ENCODE results near the gene ELP2. TPM values are rescaled to one million over a fixed set of nuclear protein-coding genes. Genes with fewer than 3 reads are reported as not detected.
A peak's percentile ranks its signal among the peaks of the same experiment; 100 is the strongest.

The ELP2 gene
- total RNA-seq, 1 experiment from 2014 or later: 100 TPM

GRCh38 chr18:36126668-36127067 lies 3.0 kb upstream of the ELP2 start:
- Mint-ChIP-seq H3K4me1 (ENCODE audit: insufficient read depth, unreplicated experiment) (peaks cover 28% of the 10 kb centered on the region), H3K4me3 (ENCODE audit: unreplicated experiment) (peak overlapping the region; percentile 12), H3K27ac (ENCODE audit: low read depth, unreplicated experiment) (peak overlapping the region; percentile 69), H3K36me3 (ENCODE audit: insufficient read depth, unreplicated experiment) (peaks cover 51% of the 10 kb centered on the region), H3K9me3 (ENCODE audit: unreplicated experiment) (no peaks in the 10 kb centered on the region), H3K27me3 (ENCODE audit: insufficient read depth, unreplicated experiment) (no peaks in the 10 kb centered on the region)
- POLR2A ChIA-PET: interaction anchor here (0.6 to 4.6 kb wide), 6 partner anchors 10 to 586 kb away, joined by 3 to 92 read pairs (median 4); partner anchors contain the start of gene MOCOS
- no peak for TF ChIP-seq CTCF (IDR thresholded peaks at IDR 0.05; ENCODE audit: unreplicated experiment)
- BruUV-seq (replicated peaks): no TSS peak
- no peak for DNase-seq (ENCODE audit: unreplicated experiment)
- CTCF ChIA-PET: interaction anchor here (1.2 to 2.3 kb wide), 2 partner anchors 109 to 370 kb away, joined by 3 to 9 read pairs; no protein-coding TSS in a partner anchor
- intact Hi-C loops (cut with micrococcal nuclease): no loop called here

GRCh38 chr18:36127836-36128529 lies 1.7 kb upstream of the ELP2 start:
- TF ChIP-seq CTCF (IDR thresholded peaks at IDR 0.05; ENCODE audit: unreplicated experiment): no peak
- POLR2A ChIA-PET: interaction anchor here (0.6 to 4.6 kb wide), 26 partner anchors 8 to 630 kb away, joined by 3 to 92 read pairs (median 4); partner anchors contain the start of genes INO80C, MOCOS, RMP24 and RPRD1A
- Mint-ChIP-seq H3K27me3 (ENCODE audit: insufficient read depth, unreplicated experiment) (no peaks in the 10 kb centered on the region), H3K27ac (ENCODE audit: low read depth, unreplicated experiment) (peak overlapping the region; percentile 97), H3K9me3 (ENCODE audit: unreplicated experiment) (no peaks in the 10 kb centered on the region), H3K4me1 (ENCODE audit: insufficient read depth, unreplicated experiment) (peaks cover 38% of the 10 kb centered on the region), H3K36me3 (ENCODE audit: insufficient read depth, unreplicated experiment) (peaks cover 43% of the 10 kb centered on the region), H3K4me3 (ENCODE audit: unreplicated experiment) (peak overlapping the region; percentile 96)
- intact Hi-C loops (cut with micrococcal nuclease): loop anchor here (2.0 kb wide), 2 partner anchors 59 to 111 kb away; partner anchors contain the start of gene MOCOS
- DNase-seq (ENCODE audit: unreplicated experiment): peak; percentile 1
- CTCF ChIA-PET: interaction anchor here (0.5 to 2.3 kb wide), 7 partner anchors 19 to 778 kb away, joined by 3 to 9 read pairs (median 4); no protein-coding TSS in a partner anchor
- no TSS peak for BruUV-seq (replicated peaks)

GRCh38 chr18:36128530-36128870 lies 1.2 kb upstream of the ELP2 start:
- POLR2A ChIA-PET: interaction anchor here (0.6 to 4.6 kb wide), 33 partner anchors 9 to 1078 kb away, joined by 3 to 92 read pairs (median 4); partner anchors contain the start of genes INO80C, MOCOS, RMP24 and RPRD1A
- H3K27ac Mint-ChIP-seq (ENCODE audit: low read depth, unreplicated experiment): peak overlapping the region; percentile 97
- peak; percentile 27 for DNase-seq (ENCODE audit: unreplicated experiment)
- H3K4me1 Mint-ChIP-seq (ENCODE audit: insufficient read depth, unreplicated experiment): peaks cover 40% of the 10 kb centered on the region
- intact Hi-C loops (cut with micrococcal nuclease): loop anchor here (2.0 kb wide), 2 partner anchors 58 to 112 kb away; partner anchors contain the start of gene MOCOS
- CTCF ChIA-PET: interaction anchor here (0.5 to 2.3 kb wide), 7 partner anchors 19 to 1457 kb away, joined by 3 to 9 read pairs (median 4); no protein-coding TSS in a partner anchor
- no peaks in the 10 kb centered on the region for H3K9me3 Mint-ChIP-seq (ENCODE audit: unreplicated experiment)
- peak overlapping the region; percentile 96 for H3K4me3 Mint-ChIP-seq (ENCODE audit: unreplicated experiment)
- TF ChIP-seq CTCF (IDR thresholded peaks at IDR 0.05; ENCODE audit: unreplicated experiment): no peak
- H3K36me3 Mint-ChIP-seq (ENCODE audit: insufficient read depth, unreplicated experiment): peaks cover 38% of the 10 kb centered on the region
- no peaks in the 10 kb centered on the region for H3K27me3 Mint-ChIP-seq (ENCODE audit: insufficient read depth, unreplicated experiment)
- no TSS peak for BruUV-seq (replicated peaks)

DNA sequence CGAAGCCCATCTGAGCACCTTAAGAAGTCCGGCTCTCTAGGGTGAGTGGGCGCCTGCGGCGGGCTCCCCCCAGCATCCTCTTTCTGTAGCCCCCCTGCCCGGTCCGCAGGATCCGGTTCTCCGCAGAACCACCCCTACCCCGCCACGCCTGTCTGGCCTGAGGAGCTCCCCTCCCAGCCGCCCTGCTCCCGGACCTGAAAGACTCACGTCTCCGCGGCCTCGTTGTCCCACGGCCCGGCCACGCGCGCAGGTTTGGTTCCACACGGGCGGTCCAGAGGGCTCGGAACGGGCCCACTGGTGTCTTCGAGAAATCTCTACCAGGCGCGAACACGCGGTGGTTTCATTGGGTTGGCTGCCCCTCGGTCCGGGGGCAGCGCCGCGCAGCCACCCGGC lies 796 bp upstream of the ELP2 start:
- BruUV-seq (replicated peaks): no TSS peak
- CTCF ChIA-PET: interaction anchor here (0.7 to 2.3 kb wide), 6 partner anchors 20 to 1456 kb away, joined by 3 to 9 read pairs (median 4); no protein-coding TSS in a partner anchor
- H3K4me1 Mint-ChIP-seq (ENCODE audit: insufficient read depth, unreplicated experiment): peaks cover 40% of the 10 kb centered on the region
- intact Hi-C loops (cut with micrococcal nuclease): loop anchor here (1.0 to 2.0 kb wide), 3 partner anchors 58 to 155 kb away; partner anchors contain the start of gene MOCOS
- peak overlapping the region; percentile 96 for H3K4me3 Mint-ChIP-seq (ENCODE audit: unreplicated experiment)
- DNase-seq (ENCODE audit: unreplicated experiment): no peak
- POLR2A ChIA-PET: interaction anchor here (0.6 to 4.6 kb wide), 38 partner anchors 9 to 1078 kb away, joined by 3 to 92 read pairs (median 4); partner anchors contain the start of genes INO80C, MOCOS, RMP24 and RPRD1A
- H3K27me3 Mint-ChIP-seq (ENCODE audit: insufficient read depth, unreplicated experiment): no peaks in the 10 kb centered on the region
- peak overlapping the region; percentile 97 for H3K27ac Mint-ChIP-seq (ENCODE audit: low read depth, unreplicated experiment)
- H3K36me3 Mint-ChIP-seq (ENCODE audit: insufficient read depth, unreplicated experiment): peaks cover 37% of the 10 kb centered on the region
- no peaks in the 10 kb centered on the region for H3K9me3 Mint-ChIP-seq (ENCODE audit: unreplicated experiment)
- TF ChIP-seq CTCF (IDR thresholded peaks at IDR 0.05; ENCODE audit: unreplicated experiment): no peak
